Mesenteric fat pad (tissue), 1 donor: ENCODE measurements around the gene EPG5. TPM values are rescaled to one million over a fixed set of nuclear protein-coding genes. Genes with fewer than 3 reads are reported as not detected.
"Not testable (repeated sequence)": the region's sequence is repeated elsewhere in the genome, so short reads cannot be mapped to it uniquely, and the experiment has no call there.

Source experiments
- DNase-seq: peaks from one replicate; pipeline ENCODE4 v3.0.0-alpha.2; 2020; ENCODE audit warnings: low spot score
- total RNA-seq: library from RNA; stranded (reverse); fragmentation: NEBNext Ultra II Directional; extraction: Animal tissue kit (Norgen Biotek cat#: 25700); gene quantifications from one replicate; pipeline ENCODE4 v1.2.1, GENCODE V29; 2021
- donor health status: DM: yes; HTN: yes; CAD: no.

EPG5 gene
- total RNA-seq, 1 donor from 2014 or later = 22.8 TPM

DNA sequence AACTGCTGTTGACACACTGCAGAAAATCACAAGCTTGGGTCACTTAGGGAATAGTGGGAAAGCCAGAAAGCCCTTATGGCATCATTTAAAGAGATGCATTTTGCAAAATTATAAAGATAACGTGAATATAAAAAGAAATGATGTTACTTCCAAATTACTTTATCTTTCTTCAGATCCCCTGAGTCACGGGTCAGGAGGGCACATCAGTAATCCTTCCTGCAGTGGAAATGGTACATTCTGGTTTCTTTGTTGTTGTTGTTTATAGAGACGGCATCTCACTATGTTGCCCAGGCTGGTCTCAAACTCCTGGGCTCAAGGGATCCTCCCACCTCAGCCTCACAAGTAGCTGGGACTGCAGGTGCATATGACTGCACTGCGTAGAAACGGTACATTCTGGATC is 9.8 kb upstream of the EPG5 start:
- no peak for DNase-seq

DNA sequence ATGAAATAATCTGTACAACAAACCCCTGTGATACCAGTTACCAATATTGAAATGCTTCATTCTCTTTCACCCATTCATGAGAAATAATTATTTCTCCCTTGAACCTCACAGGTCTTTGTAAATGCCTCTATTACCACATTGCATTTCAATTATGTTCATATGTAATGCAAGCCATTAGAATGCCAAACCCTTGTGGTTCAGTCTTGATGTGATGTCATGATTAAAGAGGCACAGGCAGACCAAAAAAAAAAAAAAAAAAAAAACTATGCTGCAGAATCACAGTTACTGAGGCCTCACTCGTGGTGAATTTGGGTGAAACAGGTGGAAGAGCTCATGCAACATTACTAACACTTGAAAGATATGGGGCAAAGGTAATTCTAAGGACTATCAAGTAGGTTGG is 9.4 kb upstream of the EPG5 start:
- no peak for DNase-seq

DNA sequence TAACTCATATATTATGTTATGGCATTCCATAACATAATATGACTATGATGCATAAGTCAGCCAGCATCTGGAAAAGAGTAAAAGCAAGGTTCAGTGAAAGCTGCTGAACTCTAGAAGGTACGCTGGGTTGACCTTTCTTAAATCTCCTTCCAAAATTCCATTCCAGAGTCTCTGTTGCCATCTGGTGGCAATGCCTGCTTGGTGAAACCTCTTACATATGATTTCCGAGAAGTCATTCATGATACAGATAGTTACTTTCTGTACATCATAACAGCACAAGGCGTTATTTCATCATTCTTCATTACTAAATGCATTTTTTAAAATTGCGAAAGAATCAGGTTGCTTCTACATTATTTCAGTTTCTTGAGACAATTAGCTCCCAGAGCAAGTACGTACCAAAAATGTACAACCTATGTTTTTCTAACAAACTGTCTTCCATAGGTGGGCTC is 7.0 kb upstream of the EPG5 start:
- DNase-seq = no peak

- not testable (repeated sequence) for DNase-seq
These were observed 2.2 kb downstream of the EPG5 start for GRCh38 chr18:45964913-45965312.

DNA sequence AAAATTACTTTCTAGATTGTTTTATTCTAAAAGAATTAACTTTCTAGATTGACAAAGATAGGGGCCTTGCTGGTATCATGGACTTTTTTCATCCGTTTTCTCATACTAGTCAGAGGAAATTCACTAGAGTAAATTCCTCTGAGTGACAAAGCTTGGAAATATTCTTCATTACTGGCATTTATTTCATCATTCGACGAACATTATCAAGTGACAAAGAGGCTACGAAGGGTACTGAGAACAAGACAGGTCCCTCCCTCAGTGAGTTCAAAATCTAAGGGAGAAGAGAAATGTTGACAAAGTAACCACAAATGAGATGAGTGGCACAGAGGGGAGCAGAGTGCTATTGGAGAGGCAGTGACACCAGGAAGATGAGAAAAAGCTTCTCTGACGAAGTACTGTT is 4.3 kb downstream of the EPG5 start:
- DNase-seq = no peak

- DNase-seq = no peak
These were observed 4.7 kb downstream of the EPG5 start for GRCh38 chr18:45962461-45962860.

GRCh38 chr18:45959484-45959883 is 7.6 kb downstream of the EPG5 start:
- not testable (repeated sequence) for DNase-seq

GRCh38 chr18:45958730-45959129 is 8.4 kb downstream of the EPG5 start:
- DNase-seq = no peak

DNA sequence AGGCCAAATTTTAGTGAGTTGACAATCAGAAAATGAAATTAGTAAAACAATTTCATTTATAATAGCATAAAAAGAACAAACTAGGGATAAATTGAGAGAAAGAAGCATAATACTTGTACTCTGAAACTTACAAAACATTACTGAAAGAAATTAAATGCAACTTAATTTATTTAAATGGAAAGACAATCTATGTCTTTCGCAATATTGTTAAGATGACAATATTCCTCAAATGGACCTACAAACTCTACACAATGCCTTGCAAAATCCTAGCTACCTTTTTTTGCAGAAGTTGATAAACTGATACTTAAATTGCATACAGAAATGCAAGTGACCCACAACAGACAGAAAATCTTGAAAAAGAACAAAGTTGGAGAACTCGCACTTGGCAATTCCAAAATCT is 9.1 kb downstream of the EPG5 start:
- DNase-seq = no peak

GRCh38 chr18:45957100-45957499 is 10.0 kb downstream of the EPG5 start:
- no peak for DNase-seq

GRCh38 chr18:45954070-45954934 is 12.8 kb downstream of the EPG5 start:
- DNase-seq = no peak

- DNase-seq = no peak
These were observed 16.0 kb downstream of the EPG5 start for GRCh38 chr18:45951016-45951714.

DNA sequence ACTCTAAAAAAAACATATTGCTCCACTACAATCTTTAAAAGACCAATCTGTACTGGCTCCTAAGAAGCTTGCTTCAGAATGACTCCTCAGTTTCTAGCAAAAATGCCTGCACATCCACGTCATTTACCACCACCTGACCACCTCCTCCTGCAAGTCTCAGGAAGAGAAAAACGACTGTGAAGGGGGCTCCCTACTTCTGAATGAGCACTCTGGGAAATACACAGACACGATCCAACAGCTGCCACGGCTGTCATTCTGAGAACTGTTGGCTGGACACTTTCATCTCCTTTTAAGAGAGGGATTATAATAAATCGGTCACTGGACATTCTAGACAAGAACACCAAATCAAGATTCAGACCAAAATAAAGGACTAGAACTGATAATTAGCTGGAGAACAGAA is 21.5 kb downstream of the EPG5 start:
- no peak for DNase-seq

GRCh38 chr18:45940724-45941123 is 26.4 kb downstream of the EPG5 start:
- DNase-seq = no peak

- DNase-seq = no peak
These were observed 27.9 kb downstream of the EPG5 start for GRCh38 chr18:45939236-45939635.

- DNase-seq = no peak
These were observed 28.6 kb downstream of the EPG5 start for GRCh38 chr18:45938488-45938935.

- no peak for DNase-seq
These were observed 31.4 kb downstream of the EPG5 start for GRCh38 chr18:45935591-45936335.

GRCh38 chr18:45932708-45933107 is 34.4 kb downstream of the EPG5 start:
- no peak for DNase-seq

GRCh38 chr18:45930963-45931362 is 36.2 kb downstream of the EPG5 start:
- DNase-seq = no peak

- no peak for DNase-seq
These were observed 40.4 kb downstream of the EPG5 start for GRCh38 chr18:45926691-45927090.

GRCh38 chr18:45926085-45926484 is 41.0 kb downstream of the EPG5 start:
- no peak for DNase-seq

GRCh38 chr18:45923138-45923537 is 44.0 kb downstream of the EPG5 start:
- DNase-seq = no peak
